K562 (cell line): ENCODE results near the gene KRT36. TPM values are rescaled to one million over a fixed set of nuclear protein-coding genes. Genes with fewer than 3 reads are reported as not detected.

Experiments used
- BRD9 ChIP-seq: fragments of 450-650 bp; IDR thresholded peaks from 2 replicates; pipeline ENCODE4 v1.6.1; 2018; ENCODE audit warnings: low read depth; ENCODE audit not compliant: partially characterized antibody
- C11orf30 ChIP-seq: fragments of 450-650 bp; IDR thresholded peaks from 2 replicates; pipeline ENCODE4 v1.6.1; 2016; ENCODE audit warnings: low read depth, mild to moderate bottlenecking
- ESRRA ChIP-seq: fragments of 450-650 bp; IDR thresholded peaks from 2 replicates; pipeline ENCODE4 v1.6.1; 2014; ENCODE audit warnings: low read depth, mild to moderate bottlenecking, moderate library complexity, borderline replicate concordance
- ETS2 ChIP-seq: IDR thresholded peaks from 2 replicates; pipeline ENCODE4 v1.6.1; 2016; ENCODE audit warnings: borderline replicate concordance, missing genetic modification characterization, mild to moderate bottlenecking, moderate library complexity, missing compliant biosample characterization; ENCODE audit not compliant: poor library complexity, severe bottlenecking
- MCM3 ChIP-seq: fragments of 450-650 bp; IDR thresholded peaks from 2 replicates; pipeline ENCODE4 v1.6.1; 2016
- MEF2A ChIP-seq: IDR thresholded peaks from 2 replicates; pipeline ENCODE4 v1.6.1; 2011; ENCODE audit warnings: low read depth, mild to moderate bottlenecking, low read length, moderate library complexity; ENCODE audit not compliant: control insufficient read depth
- MEF2D ChIP-seq: conservative IDR thresholded peaks from 2 replicates; pipeline ENCODE4 v1.6.1; 2016; ENCODE audit warnings: low read depth, missing genetic modification characterization, missing compliant biosample characterization
- NEUROD1 ChIP-seq: fragments of 150-350 bp; IDR thresholded peaks from 2 replicates; pipeline ENCODE4 v1.6.1; 2014; ENCODE audit warnings: borderline replicate concordance, low read length, low read depth; ENCODE audit not compliant: partially characterized antibody
- SAP30 ChIP-seq: fragments of 200-600 bp; sonication (generic); IDR thresholded peaks from 2 replicates; pipeline ENCODE4 v1.6.1; 2012; ENCODE audit warnings: borderline replicate concordance, low read depth, mild to moderate bottlenecking, moderate library complexity, low read length, control low read depth, inconsistent platforms; ENCODE audit not compliant: insufficient read depth, poor library complexity, severe bottlenecking
- SNIP1 ChIP-seq: fragments of 450-650 bp; IDR thresholded peaks from 2 replicates; pipeline ENCODE4 v1.7.1; 2017; ENCODE audit warnings: low read depth, mild to moderate bottlenecking
- SRF ChIP-seq, 2 experiments: fragments of 250-450, 450-650 bp in 1 of 2; sonication (Bioruptor Pico) in 1 of 2; sonication (generic) in 1 of 2; formaldehyde crosslinking; IDR thresholded peaks; 2 replicates each; pipeline versions ENCODE4 v1.5.0 to v1.5.1; 2020 to 2022; ENCODE audit warnings: mild to moderate bottlenecking in 1 of 2, missing genetic modification reagents in 1 of 2
- ZNF143 ChIP-seq: sonication (generic); formaldehyde crosslinking; IDR thresholded peaks from 2 replicates; pipeline ENCODE4 v1.9.0; 2022; ENCODE audit warnings: mild to moderate bottlenecking, missing genetic modification reagents
- ZNF175 ChIP-seq: fragments of 200-800 bp; sonication (Bioruptor generic); IDR thresholded peaks from 2 replicates; pipeline ENCODE4 v1.6.1; 2016; ENCODE audit warnings: low read depth, mild to moderate bottlenecking, missing genetic modification characterization, missing compliant biosample characterization
- ZNF311 ChIP-seq: fragments of 250-450 bp; sonication (Bioruptor Pico); IDR thresholded peaks from 2 replicates; pipeline ENCODE4 v1.4.0; 2020; ENCODE audit warnings: mild to moderate bottlenecking, moderate library complexity
- ZNF436 ChIP-seq: fragments of 250-450, 450-650 bp; sonication (Bioruptor Pico); formaldehyde crosslinking; IDR thresholded peaks from 2 replicates; pipeline ENCODE4 v1.7.0; 2020; ENCODE audit warnings: mild to moderate bottlenecking
- ZNF75A ChIP-seq: fragments of 450-650 bp; formaldehyde crosslinking; IDR thresholded peaks from 2 replicates; pipeline ENCODE4 v1.4.0; 2020; ENCODE audit warnings: mild to moderate bottlenecking
- ZNF766 ChIP-seq: fragments of 200-800 bp; sonication (Bioruptor generic); conservative IDR thresholded peaks from 2 replicates; pipeline ENCODE4 v1.6.1; 2016; ENCODE audit warnings: missing genetic modification characterization, missing compliant biosample characterization
- polyA plus RNA-seq, 8 experiments: library from polyadenylated mRNA; depleted of rRNA in 4 of 8; stranded (reverse) in 5 of 8; unstranded in 3 of 8; fragments of >200 nt; fragmentation: Nextera tagmentation in 2 of 8; fragmentation: Illumina TruSeq in 1 of 8; extraction: Ambion mirVana in 2 of 8; extraction: Trizol in 1 of 8; gene quantifications; 2 replicates each; pipeline versions ENCODE4 v1.2.1 to v1.2.3, GENCODE V29; 2011 to 2014; ENCODE audit warnings: inconsistent platforms in 1 of 8, missing spikeins in 1 of 8
- total RNA-seq, 7 experiments: library from RNA; depleted of rRNA in 6 of 7; stranded (reverse); fragments of >200 nt in 6 of 7; fragmentation: Illumina TruSeq in 2 of 7; extraction: Trizol in 2 of 7; gene quantifications; 2 replicates each; pipeline versions ENCODE4 v1.2.1 to v1.2.3, GENCODE V29; 2011 to 2021; ENCODE audit warnings: low replicate concordance in 1 of 7
- TF ChIP-seq, protein P1 (sequence below): IDR thresholded peaks from 3 replicates; pipeline ENCODE4 v1.6.1; 2011; ENCODE audit warnings: borderline replicate concordance, mild to moderate bottlenecking; ENCODE audit not compliant: insufficient read length, insufficient read depth
- TF ChIP-seq, protein P2 (sequence below): fragments of 450-650 bp; formaldehyde crosslinking; IDR thresholded peaks from 2 replicates; pipeline ENCODE4 v1.4.0; 2020; ENCODE audit warnings: mild to moderate bottlenecking
- TF ChIP-seq, protein P3 (sequence below): sonication (generic); formaldehyde crosslinking; IDR thresholded peaks from 2 replicates; pipeline ENCODE4 v1.8.0; 2022; ENCODE audit warnings: mild to moderate bottlenecking, missing genetic modification reagents, borderline replicate concordance
- TF ChIP-seq, protein P4 (sequence below): fragments of 450-650 bp; IDR thresholded peaks from one replicate; pipeline ENCODE4 v1.6.1; 2018; ENCODE audit warnings: mild to moderate bottlenecking, moderate library complexity; ENCODE audit not compliant: partially characterized antibody

KRT36 gene
- total and polyA plus RNA-seq, 9 of the 15 experiments (the other 6 are each of a cell fraction or from before 2014, with no cell fraction given): 0.04 TPM; not detected in 8

DNA sequence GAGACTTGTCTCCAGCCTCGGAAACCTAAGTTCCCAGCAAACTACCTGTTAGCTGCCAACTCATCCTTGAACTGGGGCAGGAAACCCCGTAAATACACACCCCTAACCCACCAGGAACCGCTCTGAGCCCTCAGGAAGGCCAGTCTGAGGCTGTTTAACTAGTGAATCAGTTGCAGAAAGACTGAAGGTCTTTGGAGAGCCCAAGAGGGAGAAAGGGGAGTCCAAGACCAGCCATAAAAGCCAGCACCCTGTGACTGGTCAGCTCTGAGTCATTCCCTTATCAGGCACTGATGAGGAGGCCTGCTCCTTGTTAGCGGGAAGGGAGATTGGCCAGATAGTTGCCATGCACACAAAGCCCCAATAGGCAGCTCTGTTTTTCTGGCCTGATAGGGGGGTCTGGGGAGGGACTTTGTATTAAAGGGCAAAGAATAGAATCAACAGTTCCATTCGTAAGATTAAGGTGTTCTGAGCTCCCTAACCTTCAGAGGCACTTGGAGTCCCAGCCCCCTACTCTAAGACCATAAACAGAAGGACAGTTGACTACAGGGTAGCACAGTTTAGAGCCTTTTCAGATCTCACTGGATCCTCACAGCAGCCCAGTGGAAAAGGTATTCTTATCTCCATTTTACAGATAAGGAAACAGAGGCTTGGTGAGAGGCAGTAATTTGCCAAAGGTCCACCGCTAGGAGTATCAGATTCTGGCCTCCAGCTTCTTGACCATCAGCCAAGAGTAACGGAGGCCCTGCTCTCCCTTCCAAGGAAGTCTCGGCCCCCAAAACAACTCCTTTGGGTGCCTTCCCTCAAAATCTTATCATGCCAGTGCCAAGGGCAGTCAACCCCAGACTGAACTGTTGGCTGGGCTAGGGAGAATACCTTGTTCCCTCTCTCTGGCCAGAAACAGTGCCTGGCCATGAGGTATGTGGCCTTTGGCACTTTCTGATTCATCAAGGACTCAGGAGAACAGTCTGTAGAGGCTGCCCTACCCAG, 40.6 kb upstream of the KRT36 start (continued):
- no peak for TF ChIP-seq SNIP1
- no peak for TF ChIP-seq ZNF75A (CRISPR knock-in tag)
- TF ChIP-seq, protein P1, sequence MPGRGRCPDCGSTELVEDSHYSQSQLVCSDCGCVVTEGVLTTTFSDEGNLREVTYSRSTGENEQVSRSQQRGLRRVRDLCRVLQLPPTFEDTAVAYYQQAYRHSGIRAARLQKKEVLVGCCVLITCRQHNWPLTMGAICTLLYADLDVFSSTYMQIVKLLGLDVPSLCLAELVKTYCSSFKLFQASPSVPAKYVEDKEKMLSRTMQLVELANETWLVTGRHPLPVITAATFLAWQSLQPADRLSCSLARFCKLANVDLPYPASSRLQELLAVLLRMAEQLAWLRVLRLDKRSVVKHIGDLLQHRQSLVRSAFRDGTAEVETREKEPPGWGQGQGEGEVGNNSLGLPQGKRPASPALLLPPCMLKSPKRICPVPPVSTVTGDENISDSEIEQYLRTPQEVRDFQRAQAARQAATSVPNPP: no peak
- no peak; the same call in 1 of the 2 replicates for TF ChIP-seq ZNF175 (CRISPR knock-in tag)
- TF ChIP-seq ZNF766 (CRISPR knock-in tag): peak; percentile 57
- TF ChIP-seq, protein P2, sequence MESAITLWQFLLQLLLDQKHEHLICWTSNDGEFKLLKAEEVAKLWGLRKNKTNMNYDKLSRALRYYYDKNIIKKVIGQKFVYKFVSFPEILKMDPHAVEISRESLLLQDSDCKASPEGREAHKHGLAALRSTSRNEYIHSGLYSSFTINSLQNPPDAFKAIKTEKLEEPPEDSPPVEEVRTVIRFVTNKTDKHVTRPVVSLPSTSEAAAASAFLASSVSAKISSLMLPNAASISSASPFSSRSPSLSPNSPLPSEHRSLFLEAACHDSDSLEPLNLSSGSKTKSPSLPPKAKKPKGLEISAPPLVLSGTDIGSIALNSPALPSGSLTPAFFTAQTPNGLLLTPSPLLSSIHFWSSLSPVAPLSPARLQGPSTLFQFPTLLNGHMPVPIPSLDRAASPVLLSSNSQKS (CRISPR knock-in tag): no peak
- peak; percentile 49; the same call in 1 of the 2 replicates for TF ChIP-seq C11orf30
- peak in 1 of 2 experiments; percentile 94; a peak in 2 of 4 replicates for TF ChIP-seq SRF (CRISPR knock-in tag; IDR thresholded peaks at IDR 0.05)
- TF ChIP-seq ZNF311 (CRISPR knock-in tag): peak; percentile 9; the same call in 1 of the 2 replicates
- TF ChIP-seq MEF2D (tag): no peak
- no peak for TF ChIP-seq MCM3
- TF ChIP-seq SAP30: no peak
- TF ChIP-seq ZNF436 (CRISPR knock-in tag): no peak
- TF ChIP-seq ESRRA: peak; percentile 56
- TF ChIP-seq BRD9: no peak
- peak; percentile 96 for TF ChIP-seq NEUROD1
- no peak for TF ChIP-seq MEF2A
- TF ChIP-seq, protein P3, sequence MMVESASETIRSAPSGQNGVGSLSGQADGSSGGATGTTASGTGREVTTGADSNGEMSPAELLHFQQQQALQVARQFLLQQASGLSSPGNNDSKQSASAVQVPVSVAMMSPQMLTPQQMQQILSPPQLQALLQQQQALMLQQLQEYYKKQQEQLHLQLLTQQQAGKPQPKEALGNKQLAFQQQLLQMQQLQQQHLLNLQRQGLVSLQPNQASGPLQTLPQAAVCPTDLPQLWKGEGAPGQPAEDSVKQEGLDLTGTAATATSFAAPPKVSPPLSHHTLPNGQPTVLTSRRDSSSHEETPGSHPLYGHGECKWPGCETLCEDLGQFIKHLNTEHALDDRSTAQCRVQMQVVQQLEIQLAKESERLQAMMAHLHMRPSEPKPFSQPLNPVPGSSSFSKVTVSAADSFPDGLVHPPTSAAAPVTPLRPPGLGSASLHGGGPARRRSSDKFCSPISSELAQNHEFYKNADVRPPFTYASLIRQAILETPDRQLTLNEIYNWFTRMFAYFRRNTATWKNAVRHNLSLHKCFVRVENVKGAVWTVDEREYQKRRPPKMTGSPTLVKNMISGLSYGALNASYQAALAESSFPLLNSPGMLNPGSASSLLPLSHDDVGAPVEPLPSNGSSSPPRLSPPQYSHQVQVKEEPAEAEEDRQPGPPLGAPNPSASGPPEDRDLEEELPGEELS: no peak
- no peak for TF ChIP-seq ETS2 (tag)
- TF ChIP-seq, protein P4, sequence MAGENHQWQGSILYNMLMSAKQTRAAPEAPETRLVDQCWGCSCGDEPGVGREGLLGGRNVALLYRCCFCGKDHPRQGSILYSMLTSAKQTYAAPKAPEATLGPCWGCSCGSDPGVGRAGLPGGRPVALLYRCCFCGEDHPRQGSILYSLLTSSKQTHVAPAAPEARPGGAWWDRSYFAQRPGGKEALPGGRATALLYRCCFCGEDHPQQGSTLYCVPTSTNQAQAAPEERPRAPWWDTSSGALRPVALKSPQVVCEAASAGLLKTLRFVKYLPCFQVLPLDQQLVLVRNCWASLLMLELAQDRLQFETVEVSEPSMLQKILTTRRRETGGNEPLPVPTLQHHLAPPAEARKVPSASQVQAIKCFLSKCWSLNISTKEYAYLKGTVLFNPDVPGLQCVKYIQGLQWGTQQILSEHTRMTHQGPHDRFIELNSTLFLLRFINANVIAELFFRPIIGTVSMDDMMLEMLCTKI: no peak
- no peak for TF ChIP-seq ZNF143 (CRISPR knock-in tag)
